Testis (tissue), 3 donors: ENCODE data around the gene PHACTR4. TPM values are rescaled to one million over a fixed set of nuclear protein-coding genes. Genes with fewer than 3 reads are reported as not detected.

Experiments used
- DNase-seq: peaks from one replicate; pipeline ENCODE4 v3.0.0-alpha.2; 2019
- H3K27ac ChIP-seq, 2 donors: fragments of 200-600 bp; sonication (generic); one replicate each; pipeline ENCODE4 v1.5.1; 2019
- H3K27me3 ChIP-seq: fragments of 200-600 bp; sonication (generic); one replicate; pipeline ENCODE4 v1.5.1; 2019
- H3K36me3 ChIP-seq: fragments of 200-600 bp; sonication (generic); one replicate; pipeline ENCODE4 v1.5.1; 2017; ENCODE audit warnings: low read depth; ENCODE audit errors: missing control alignments
- H3K4me1 ChIP-seq: fragments of 200-600 bp; sonication (generic); one replicate; pipeline ENCODE4 v1.5.1; 2019
- H3K4me3 ChIP-seq, 2 donors: fragments of 200-600 bp; sonication (generic); one replicate each; pipeline ENCODE4 v1.5.1; 2017 to 2019
- H3K9me3 ChIP-seq: fragments of 200-600 bp; sonication (generic); one replicate; pipeline ENCODE4 v1.5.1; 2017
- CTCF ChIP-seq, 3 experiments: fragments of 450-650 bp in 2 of 3; fragments of 200-600 bp in 1 of 3; sonication (generic) in 1 of 3; IDR thresholded peaks; one replicate each; pipeline ENCODE4 v1.5.1; 2016 to 2019; ENCODE audit warnings: antibody characterized with exemption in 3 of 3, mild to moderate bottlenecking in 2 of 3, moderate library complexity in 1 of 3
- POLR2A ChIP-seq: fragments of 450-650 bp; IDR thresholded peaks from one replicate; pipeline ENCODE4 v1.6.1; 2017; ENCODE audit warnings: antibody characterized with exemption, mild to moderate bottlenecking, moderate library complexity
- WGBS, 2 donors: methylation state at CpG; one replicate each; pipeline ENCODE4 v1.1.5; 2018; 5-methylcytosine and 5-hydroxymethylcytosine counted together
- intact Hi-C: fragments of 100-400 bp; cut with DNase I; formaldehyde crosslinking; loops from one replicate; pipeline ENCODE4 v1.15.1; 2023; ENCODE audit warnings: low total_unique reads
- polyA plus RNA-seq: library from polyadenylated mRNA; stranded (reverse); fragments of 350-450 nt; fragmentation: Illumina TruSeq; extraction: RNeasy Lipid Tissue Mini Kit (QIAGEN cat#74804); gene quantifications from one replicate; pipeline ENCODE4 v1.2.3, GENCODE V29; 2014; ENCODE audit warnings: low read depth, low replicate concordance; ENCODE audit not compliant: insufficient read depth
- total RNA-seq, 2 donors: library from RNA; depleted of rRNA; stranded (reverse); fragments of >200 nt; gene quantifications; one replicate each; pipeline ENCODE4 v1.2.3, GENCODE V29; 2016

The PHACTR4 gene
- total and polyA plus RNA-seq, 3 donors from 2014 or later: 33.1 to 51.8 (median 40.9) TPM

- Histone ChIP-seq H3K27ac (peak overlapping the region in 1 of 2 donors; percentile 73), H3K4me3 (no peak overlapping the region), H3K9me3 (no peaks in the 10 kb centered on the region), H3K36me3 (no peaks in the 10 kb centered on the region), H3K27me3 (no peaks in the 10 kb centered on the region), H3K4me1 (peaks cover 14% of the 10 kb centered on the region)
- DNase-seq: peak; percentile 80
- TF ChIP-seq POLR2A (peak; percentile 17), CTCF (IDR thresholded peaks at IDR 0.05) (no peak)
- intact Hi-C loops: no loop called here
- 41 to 44% methylated on average over 10 of the region's 10 CpGs for WGBS, 2 donors
Measured at GRCh38 chr1:28437924-28438699, 68.6 kb downstream of the PHACTR4 start.

- H3K27ac ChIP-seq: peak overlapping the region in 1 of 2 donors; percentile 0
- intact Hi-C loops: no loop called here
- TF ChIP-seq POLR2A: no peak
- no peak for TF ChIP-seq CTCF (IDR thresholded peaks at IDR 0.05)
Measured at GRCh38 chr1:28439320-28439719, 69.8 kb downstream of the PHACTR4 start.

GRCh38 chr1:28441674-28442073, 72.1 kb downstream of the PHACTR4 start:
- intact Hi-C loops: no loop called here
- no peaks in the 10 kb centered on the region for H3K36me3 ChIP-seq
- 90 to 94% methylated on average over 4 of the region's 4 CpGs for WGBS, 2 donors
- no peak overlapping the region for H3K4me3 ChIP-seq
- TF ChIP-seq CTCF (IDR thresholded peaks at IDR 0.05): no peak
- no peak for TF ChIP-seq POLR2A
- H3K27ac ChIP-seq: no peak overlapping the region
- H3K4me1 ChIP-seq: peaks cover 14% of the 10 kb centered on the region
- H3K9me3 ChIP-seq: no peaks in the 10 kb centered on the region
- H3K27me3 ChIP-seq: no peaks in the 10 kb centered on the region
- no peak for DNase-seq

More at GRCh38 chr1:28439320-28439719, 69.8 kb downstream of the PHACTR4 start:
- Histone ChIP-seq H3K9me3 (no peaks in the 10 kb centered on the region), H3K27me3 (no peaks in the 10 kb centered on the region), H3K4me3 (no peak overlapping the region), H3K36me3 (no peaks in the 10 kb centered on the region), H3K4me1 (peaks cover 14% of the 10 kb centered on the region)
- DNase-seq: no peak

- WGBS, 2 donors: 58 to 92% methylated on average over 3 of the region's 3 CpGs
- intact Hi-C loops: no loop called here
Measured at GRCh38 chr1:28443550-28443949, 74.0 kb downstream of the PHACTR4 start.

More at GRCh38 chr1:28443550-28443949, 74.0 kb downstream of the PHACTR4 start:
- Histone ChIP-seq H3K36me3 (no peaks in the 10 kb centered on the region), H3K4me3 (no peak overlapping the region), H3K27ac (no peak overlapping the region), H3K9me3 (no peaks in the 10 kb centered on the region), H3K27me3 (no peaks in the 10 kb centered on the region), H3K4me1 (no peaks in the 10 kb centered on the region)
- no peak for DNase-seq
- no peak for TF ChIP-seq POLR2A
- TF ChIP-seq CTCF (IDR thresholded peaks at IDR 0.05): no peak
